ENCODE measurements around the gene SLC5A12. TPM values are rescaled to one million over a fixed set of nuclear protein-coding genes. Genes with fewer than 3 reads are reported as not detected.

The SLC5A12 gene
- polyA plus RNA-seq, 2 of the 4 experiments (the other 2 are of a cell fraction): not detected

GRCh38 chr11:26698224-26698623 is 23.6 kb downstream of the SLC5A12 start:
- H3K4me2 ChIP-seq: no peak overlapping the region
- no peaks in the 10 kb centered on the region for H3K4me1 ChIP-seq
- 40% methylated on average over 2 of the region's 2 CpGs for WGBS (ENCODE audit: missing lambda C conversion rate)
- FAIRE-seq: no peak
- no peak for TF ChIP-seq PBX3 (IDR thresholded peaks at IDR 0.05)
- TF ChIP-seq NR3C1 (IDR thresholded peaks at IDR 0.05): no peak
- TF ChIP-seq HOXB13 (CRISPR knock-in tag; IDR thresholded peaks at IDR 0.05; ENCODE audit: low read depth): no peak
- no peak for TF ChIP-seq JUNB (IDR thresholded peaks at IDR 0.05)
- TF ChIP-seq MAX (IDR thresholded peaks at IDR 0.05): no peak
- TF ChIP-seq JUN (IDR thresholded peaks at IDR 0.05): no peak
- no peak for TF ChIP-seq HOXA7 (CRISPR knock-in tag; IDR thresholded peaks at IDR 0.05)
- TF ChIP-seq SMC3 (IDR thresholded peaks at IDR 0.05): no peak
- TF ChIP-seq ZC3H11A (IDR thresholded peaks at IDR 0.05): no peak
- no peak for TF ChIP-seq NPAS2 (CRISPR knock-in tag; IDR thresholded peaks at IDR 0.05; ENCODE audit: borderline replicate concordance)
- TF ChIP-seq ZSCAN20 (CRISPR knock-in tag; IDR thresholded peaks at IDR 0.05): no peak
- no peak for TF ChIP-seq RNF2 (IDR thresholded peaks at IDR 0.05; ENCODE audit: borderline replicate concordance, low read depth)
- TF ChIP-seq CTCF (IDR thresholded peaks at IDR 0.05): no peak
- no peak for TF ChIP-seq NFE2L2 (conservative IDR thresholded peaks at IDR 0.05; ENCODE audit: low read length)
- no peak for TF ChIP-seq ZNF302 (CRISPR knock-in tag; IDR thresholded peaks at IDR 0.05)
- TF ChIP-seq CBX2 (IDR thresholded peaks at IDR 0.05; ENCODE audit: borderline replicate concordance, low read depth): no peak
- no peak for TF ChIP-seq FOXS1 (CRISPR knock-in tag; IDR thresholded peaks at IDR 0.05)
- no peak for TF ChIP-seq FOSB (CRISPR knock-in tag; IDR thresholded peaks at IDR 0.05)
- no peak for TF ChIP-seq PHF8 (IDR thresholded peaks at IDR 0.05; ENCODE audit: borderline replicate concordance, low read depth)
- no peak for ATAC-seq
- POLR2A ChIA-PET: no interaction called here
- H3K27ac ChIP-seq: no peak overlapping the region
- CTCF ChIA-PET: no interaction called here
- H3K4me3 ChIP-seq: no peak overlapping the region
- no peaks in the 10 kb centered on the region for H3K9me3 ChIP-seq
- DNase-seq (ENCODE audit: low read depth in 1 of 2, low spot score in 1 of 2): no peak

GRCh38 chr11:26696330-26696729 is 25.5 kb downstream of the SLC5A12 start:
- no peak overlapping the region for H3K4me3 ChIP-seq
- no peak overlapping the region for H3K27ac ChIP-seq
- FAIRE-seq: no peak
- H3K4me1 ChIP-seq: no peaks in the 10 kb centered on the region
- 0% methylated on average over 3 of the region's 3 CpGs for WGBS (ENCODE audit: missing lambda C conversion rate)
- ChIA-PET POLR2A (no interaction called here), CTCF (no interaction called here)
- H3K9me3 ChIP-seq: no peaks in the 10 kb centered on the region
- no peak for ATAC-seq
- no peak for DNase-seq (ENCODE audit: low read depth in 1 of 2, low spot score in 1 of 2)
- no peak for TF ChIP-seq CBX2 (IDR thresholded peaks at IDR 0.05; ENCODE audit: borderline replicate concordance, low read depth)
- no peak for TF ChIP-seq RFX5 (IDR thresholded peaks at IDR 0.05)
- no peak for TF ChIP-seq HMGXB4 (CRISPR knock-in tag; IDR thresholded peaks at IDR 0.05; ENCODE audit: borderline replicate concordance)
- TF ChIP-seq NPAS2 (CRISPR knock-in tag; IDR thresholded peaks at IDR 0.05; ENCODE audit: borderline replicate concordance): no peak
- TF ChIP-seq CBX8 (IDR thresholded peaks at IDR 0.05): no peak
- no peak for TF ChIP-seq PBX3 (IDR thresholded peaks at IDR 0.05)
- no peak for TF ChIP-seq MYC (IDR thresholded peaks at IDR 0.05; ENCODE audit: borderline replicate concordance, low read length)
- TF ChIP-seq FOXS1 (CRISPR knock-in tag; IDR thresholded peaks at IDR 0.05): no peak
- no peak overlapping the region for H3K4me2 ChIP-seq
